GM23338 (cell line): Measurements from ENCODE around the gene CLPX. TPM values are rescaled to one million over a fixed set of nuclear protein-coding genes. Genes with fewer than 3 reads are reported as not detected.

Source experiments
- ATAC-seq: fragments of 200-7000 bp; cut with Tn5 transposase; 3 replicates; pipeline ENCODE4 v1.9.1; 2020
- DNase-seq: peaks from one replicate; pipeline ENCODE4 v3.0.0-alpha.2; 2015; ENCODE audit warnings: low spot score
- H2AFZ ChIP-seq: fragments of 200-600 bp; sonication (generic); 2 replicates; pipeline ENCODE4 v1.8.0; 2016; ENCODE audit warnings: antibody characterized with exemption, mild to moderate bottlenecking, moderate library complexity
- H3F3A ChIP-seq: fragments of 200-600 bp; sonication (generic); replicated peaks from 2 replicates; pipeline ENCODE4 v1.8.0; 2017; ENCODE audit warnings: antibody characterized with exemption, mixed run types, low read depth
- H3K27ac ChIP-seq: fragments of 200-600 bp; sonication (generic); 2 replicates; pipeline ENCODE4 v1.6.1; 2016; ENCODE audit warnings: low read depth
- H3K27me3 ChIP-seq: fragments of 200-600 bp; sonication (generic); 2 replicates; pipeline ENCODE4 v1.8.0; 2016; ENCODE audit warnings: mild to moderate bottlenecking, mixed run types, moderate library complexity; ENCODE audit not compliant: insufficient read depth
- H3K36me3 ChIP-seq: fragments of 200-600 bp; sonication (generic); 2 replicates; pipeline ENCODE4 v1.8.0; 2016; ENCODE audit warnings: mild to moderate bottlenecking; ENCODE audit not compliant: insufficient read depth
- H3K4me1 ChIP-seq: fragments of 200-600 bp; sonication (generic); 2 replicates; pipeline ENCODE4 v1.8.0; 2016; ENCODE audit warnings: mild to moderate bottlenecking, moderate library complexity; ENCODE audit not compliant: insufficient read depth
- H3K4me2 ChIP-seq: fragments of 200-600 bp; sonication (generic); 2 replicates; pipeline ENCODE4 v1.7.1; 2017; ENCODE audit warnings: mixed run types
- H3K4me3 ChIP-seq: fragments of 200-600 bp; sonication (generic); 2 replicates; pipeline ENCODE4 v1.6.1; 2016; ENCODE audit warnings: mixed run types
- H3K79me2 ChIP-seq: fragments of 200-600 bp; sonication (generic); replicated peaks from 2 replicates; pipeline ENCODE4 v1.8.0; 2017; ENCODE audit warnings: mild to moderate bottlenecking; ENCODE audit not compliant: insufficient read depth
- H3K9me2 ChIP-seq: fragments of 200-600 bp; sonication (generic); 2 replicates; pipeline ENCODE4 v1.8.0; 2017; ENCODE audit not compliant: insufficient read depth
- H4K20me1 ChIP-seq: fragments of 200-600 bp; sonication (generic); replicated peaks from 2 replicates; pipeline ENCODE4 v1.8.0; 2017; ENCODE audit warnings: mild to moderate bottlenecking; ENCODE audit not compliant: insufficient read depth
- H3K27ac Mint-ChIP-seq: 2 replicates; pipeline ENCODE4 v1.8.0; 2020; ENCODE audit warnings: inconsistent platforms, mild to moderate bottlenecking, moderate library complexity, mixed read lengths
- H3K27me3 Mint-ChIP-seq: 3 replicates; pipeline ENCODE4 v1.8.0; 2022; ENCODE audit warnings: low read depth, mild to moderate bottlenecking, moderate library complexity, mixed read lengths, inconsistent platforms; ENCODE audit not compliant: insufficient read depth, poor library complexity
- H3K36me3 Mint-ChIP-seq: 3 replicates; pipeline ENCODE4 v1.8.0; 2021; ENCODE audit warnings: low read depth, mild to moderate bottlenecking, inconsistent platforms, moderate library complexity, mixed read lengths
- H3K4me1 Mint-ChIP-seq: 3 replicates; pipeline ENCODE4 v1.8.0; 2020; ENCODE audit warnings: mild to moderate bottlenecking, inconsistent platforms, mixed read lengths
- H3K4me3 Mint-ChIP-seq: 3 replicates; pipeline ENCODE4 v1.8.0; 2021; ENCODE audit warnings: moderate library complexity, mild to moderate bottlenecking, inconsistent platforms, mixed read lengths
- H3K9me3 Mint-ChIP-seq: 3 replicates; pipeline ENCODE4 v1.8.0; 2020; ENCODE audit warnings: moderate library complexity, mild to moderate bottlenecking, inconsistent platforms, mixed read lengths
- CREB1 ChIP-seq: fragments of 250-450 bp; sonication (Bioruptor Pico); IDR thresholded peaks from 2 replicates; pipeline ENCODE4 v1.5.0; 2020; ENCODE audit warnings: low read depth, mild to moderate bottlenecking, moderate library complexity
- CTCF ChIP-seq, 2 experiments: fragments of 200-600 bp in 1 of 2; sonication (generic) in 1 of 2; conservative IDR thresholded peaks; 2 replicates each; pipeline versions ENCODE4 v1.5.1 to v1.6.1; 2016 to 2017; ENCODE audit warnings: antibody characterized with exemption in 2 of 2, low read depth in 2 of 2, mild to moderate bottlenecking in 2 of 2, moderate library complexity in 1 of 2
- ETS1 ChIP-seq: IDR thresholded peaks from 2 replicates; pipeline ENCODE4 v1.6.1; 2016; ENCODE audit warnings: antibody characterized with exemption
- NANOG ChIP-seq: IDR thresholded peaks from 2 replicates; pipeline ENCODE4 v1.6.1; 2016; ENCODE audit warnings: antibody characterized with exemption, borderline replicate concordance
- POLR2AphosphoS5 ChIP-seq: IDR thresholded peaks from 2 replicates; pipeline ENCODE4 v1.6.1; 2016; ENCODE audit warnings: antibody characterized with exemption, low read depth
- STAT1 ChIP-seq: IDR thresholded peaks from one replicate; pipeline ENCODE4 v1.6.1; 2016; ENCODE audit warnings: antibody characterized with exemption; ENCODE audit not compliant: unreplicated experiment
- ZNF331 ChIP-seq: fragments of 250-450 bp; sonication (Bioruptor Pico); IDR thresholded peaks from 2 replicates; pipeline ENCODE4 v1.5.0; 2020; ENCODE audit warnings: low read depth, mild to moderate bottlenecking, moderate library complexity
- ZNF462 ChIP-seq: fragments of 250-450 bp; sonication (Bioruptor Pico); IDR thresholded peaks from 2 replicates; pipeline ENCODE4 v1.5.0; 2020; ENCODE audit warnings: mild to moderate bottlenecking, moderate library complexity
- polyA plus RNA-seq: library from polyadenylated mRNA; unstranded; fragments of >200 nt; fragmentation: Nextera tagmentation; extraction: Ambion mirVana; gene quantifications from 2 replicates; pipeline ENCODE4 v1.2.1, GENCODE V29; 2016
- total RNA-seq: library from RNA; depleted of rRNA; stranded (reverse); fragments of >200 nt; shearing (Covaris generic); gene quantifications from 2 replicates; pipeline ENCODE4 v1.2.3, GENCODE V29; 2014

CLPX gene
- total and polyA plus RNA-seq, 2 experiments from 2014 or later: 18.9 to 40.6 TPM

- no peak for ATAC-seq
- peaks cover 34% of the 10 kb centered on the region for H3K36me3 ChIP-seq
- H3K36me3 Mint-ChIP-seq: peaks cover 41% of the 10 kb centered on the region
Observed at GRCh38 chr15:65175511-65175910, 9.6 kb downstream of the CLPX start.

GRCh38 chr15:65174509-65174908 lies 10.6 kb downstream of the CLPX start:
- peaks cover 41% of the 10 kb centered on the region for H3K36me3 Mint-ChIP-seq
- no peaks in the 10 kb centered on the region for H3K9me2 ChIP-seq
- H3K27me3 ChIP-seq: no peaks in the 10 kb centered on the region
- H3K36me3 ChIP-seq: peaks cover 33% of the 10 kb centered on the region
- DNase-seq (no peak), ATAC-seq (no peak)
- no peak for TF ChIP-seq CTCF (conservative IDR thresholded peaks at IDR 0.05; ENCODE audit: low read depth in 2 of 2)
- TF ChIP-seq STAT1: no peak
- no peak for TF ChIP-seq ETS1
- no peak for TF ChIP-seq POLR2AphosphoS5
- no peak for TF ChIP-seq ZNF331 (CRISPR knock-in tag)
- no peak for TF ChIP-seq ZNF462 (CRISPR knock-in tag)
- H3K4me3 Mint-ChIP-seq: no peak overlapping the region
- no peaks in the 10 kb centered on the region for H3K4me1 Mint-ChIP-seq
- peaks cover 12% of the 10 kb centered on the region for H4K20me1 ChIP-seq
- no peak overlapping the region for H3K4me2 ChIP-seq
- peaks cover 13% of the 10 kb centered on the region; the same call in 1 of the 2 replicates for H3K79me2 ChIP-seq
- no peaks in the 10 kb centered on the region for H3K9me3 Mint-ChIP-seq
- H3K27ac ChIP-seq: peak overlapping the region; percentile 45; the same call in 1 of the 2 replicates
- 0 out of 2 replicates have a peak, but pooled peaks cover 3% of the 10 kb centered on the region for H3F3A ChIP-seq
- no peaks in the 10 kb centered on the region for H3K27me3 Mint-ChIP-seq
- no peak overlapping the region for H3K27ac Mint-ChIP-seq
- no peak overlapping the region for H2AFZ ChIP-seq
- H3K4me1 ChIP-seq: no peaks in the 10 kb centered on the region
- H3K4me3 ChIP-seq: no peak overlapping the region

More at GRCh38 chr15:65175511-65175910, 9.6 kb downstream of the CLPX start:
- H4K20me1 ChIP-seq: peaks cover 11% of the 10 kb centered on the region
- 0 out of 2 replicates have a peak, but pooled peaks cover 3% of the 10 kb centered on the region for H3F3A ChIP-seq
- H3K4me3 ChIP-seq: no peak overlapping the region
- no peaks in the 10 kb centered on the region for H3K4me1 ChIP-seq
- H3K4me2 ChIP-seq: no peak overlapping the region
- H3K79me2 ChIP-seq: peaks cover 21% of the 10 kb centered on the region
- no peaks in the 10 kb centered on the region for H3K27me3 ChIP-seq
- Mint-ChIP-seq H3K27ac (no peak overlapping the region), H3K4me3 (no peak overlapping the region), H3K4me1 (no peaks in the 10 kb centered on the region), H3K27me3 (no peaks in the 10 kb centered on the region), H3K9me3 (no peaks in the 10 kb centered on the region)
- H2AFZ ChIP-seq: no peak overlapping the region
- peak overlapping the region; percentile 66 for H3K27ac ChIP-seq
- H3K9me2 ChIP-seq: no peaks in the 10 kb centered on the region
- TF ChIP-seq NANOG (no peak), CREB1 (CRISPR knock-in tag) (no peak), STAT1 (no peak)
- no peak for DNase-seq
